ENCODE measurements around the gene GRID1. TPM values are rescaled to one million over a fixed set of nuclear protein-coding genes. Genes with fewer than 3 reads are reported as not detected.

Gene GRID1
- total RNA-seq, 1 experiment from 2014 or later, result 0.37 TPM

GRCh38 chr10:86397120-86397519, 30.5 kb upstream of the GRID1 start (continued):
- TF ChIP-seq AFF4 (CRISPR knock-in tag; IDR thresholded peaks at IDR 0.05; ENCODE audit: borderline replicate concordance) (no peak), ZMAT4 (CRISPR knock-in tag; IDR thresholded peaks at IDR 0.05) (no peak)

- Mint-ChIP-seq H3K4me1 (peaks cover 13% of the 10 kb centered on the region), H3K9me3 (no peaks in the 10 kb centered on the region), H3K27me3 (ENCODE audit: low read depth) (peaks cover 54% of the 10 kb centered on the region), H3K36me3 (no peaks in the 10 kb centered on the region), H3K4me3 (no peak overlapping the region), H3K27ac (no peak overlapping the region)
- ATAC-seq, result no peak
- ChIA-PET CTCF (interaction anchor here (1.3 kb wide), 1 partner anchor 191 kb away, joined by 4 read pairs; no protein-coding TSS in a partner anchor), POLR2A (no interaction called here)
- TF ChIP-seq RELA (CRISPR knock-in tag; IDR thresholded peaks at IDR 0.05; ENCODE audit: borderline replicate concordance) (no peak), HMGXB4 (CRISPR knock-in tag; IDR thresholded peaks at IDR 0.05) (no peak), ZNF671 (CRISPR knock-in tag; IDR thresholded peaks at IDR 0.05) (no peak), ERG (CRISPR knock-in tag; IDR thresholded peaks at IDR 0.05) (no peak), SP1 (CRISPR knock-in tag; conservative IDR thresholded peaks at IDR 0.05) (no peak), GABPB1 (CRISPR knock-in tag; IDR thresholded peaks at IDR 0.05) (no peak), GTF2I (CRISPR knock-in tag; conservative IDR thresholded peaks at IDR 0.05) (no peak), TEAD1 (CRISPR knock-in tag; IDR thresholded peaks at IDR 0.05) (no peak), IRF2 (CRISPR knock-in tag; IDR thresholded peaks at IDR 0.05; ENCODE audit: borderline replicate concordance, low read depth) (no peak), TP53 (CRISPR knock-in tag; IDR thresholded peaks at IDR 0.05) (no peak), ZNF281 (CRISPR knock-in tag; IDR thresholded peaks at IDR 0.05) (no peak), ZNF138 (CRISPR knock-in tag; conservative IDR thresholded peaks at IDR 0.05) (no peak), FOXP1 (CRISPR knock-in tag; IDR thresholded peaks at IDR 0.05; ENCODE audit: borderline replicate concordance) (no peak), NR1H2 (CRISPR knock-in tag; IDR thresholded peaks at IDR 0.05) (no peak), ZNF121 (CRISPR knock-in tag; IDR thresholded peaks at IDR 0.05) (no peak)
- DNase-seq (ENCODE audit: low spot score), result no peak
Observed at GRCh38 chr10:86393862-86394455, 27.4 kb upstream of the GRID1 start.

Data from WTC11 (cell line).